OCI-LY7 (cell line): ENCODE results near the gene IL20RA.

Source experiments
- CTCF ChIP-seq: fragments of 200-600 bp; sonication (generic); conservative IDR thresholded peaks from 2 replicates; pipeline ENCODE4 v1.5.1; 2014; ENCODE audit warnings: mild to moderate bottlenecking, antibody characterized with exemption, low read length, moderate library complexity, mixed read lengths
- EZH2phosphoT487 ChIP-seq: fragments of 200-600 bp; sonication (generic); IDR thresholded peaks from 2 replicates; pipeline ENCODE4 v1.6.1; 2018; ENCODE audit warnings: low read depth, borderline replicate concordance, mild to moderate bottlenecking, mixed run types, antibody characterized with exemption, low read length, moderate library complexity, mixed read lengths

DNA sequence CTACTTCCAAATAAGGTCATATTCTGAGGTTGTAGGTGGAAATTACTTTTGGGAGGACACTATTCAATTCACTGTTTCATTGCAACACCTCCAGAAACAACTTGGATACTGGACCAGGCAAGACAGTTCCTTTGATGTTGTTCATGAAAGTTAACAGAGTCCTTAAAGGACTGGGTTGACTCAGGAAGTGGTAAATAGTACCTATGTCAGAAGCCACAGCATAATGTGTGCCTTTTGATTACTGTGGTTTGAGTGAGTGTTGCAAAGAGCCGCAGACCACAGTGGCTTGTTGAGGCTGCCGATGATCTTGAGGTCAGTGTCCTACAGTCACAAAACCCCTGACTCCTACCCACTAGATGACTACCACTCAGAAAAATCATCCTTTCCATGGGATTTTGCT, 10.9 kb downstream of the IL20RA start:
- TF ChIP-seq CTCF: no peak
- no peak for TF ChIP-seq EZH2phosphoT487
